Adipocyte (in vitro differentiated cells): Measurements from ENCODE around the gene CEP55.
"Not testable (repeated sequence)": the region's sequence is repeated elsewhere in the genome, so short reads cannot be mapped to it uniquely, and the experiment has no call there.

Experiments
- DNase-seq: peaks from one replicate; pipeline ENCODE4 v3.0.0-alpha.2; 2015; ENCODE audit warnings: low read depth
- H3K27me3 ChIP-seq: replicated peaks from 2 replicates; pipeline ENCODE4 v1.7.0; 2013; ENCODE audit warnings: mild to moderate bottlenecking, low read length, moderate library complexity; ENCODE audit not compliant: control insufficient read depth, insufficient read depth
- H3K36me3 ChIP-seq: 2 replicates; pipeline ENCODE4 v1.7.0; 2013; ENCODE audit warnings: low read length, mild to moderate bottlenecking, moderate library complexity; ENCODE audit not compliant: control insufficient read depth, insufficient read depth, severe bottlenecking
- H3K4me1 ChIP-seq: 2 replicates; pipeline ENCODE4 v1.7.0; 2013; ENCODE audit warnings: mild to moderate bottlenecking, low read length, moderate library complexity; ENCODE audit not compliant: control insufficient read depth, insufficient read depth
- H3K4me3 ChIP-seq: 2 replicates; pipeline ENCODE4 v1.7.0; 2013; ENCODE audit warnings: mild to moderate bottlenecking, low read length, moderate library complexity
- H3K9ac ChIP-seq: 2 replicates; pipeline ENCODE4 v1.7.0; 2013; ENCODE audit warnings: mild to moderate bottlenecking, low read length, moderate library complexity
- H3K9me3 ChIP-seq: 2 replicates; pipeline ENCODE4 v1.7.0; 2013; ENCODE audit warnings: mild to moderate bottlenecking, low read length, moderate library complexity; ENCODE audit not compliant: control insufficient read depth

The CEP55 gene

GRCh38 chr10:93461109-93461806, 35.2 kb upstream of the CEP55 start:
- no peaks in the 10 kb centered on the region for H3K9me3 ChIP-seq
- peak overlapping the region; percentile 44 for H3K9ac ChIP-seq
- H3K4me3 ChIP-seq = peak overlapping the region; percentile 7
- no peak for DNase-seq
- peaks cover 89% of the 10 kb centered on the region for H3K4me1 ChIP-seq
- H3K27me3 ChIP-seq = no peaks in the 10 kb centered on the region
- H3K36me3 ChIP-seq = peaks cover 15% of the 10 kb centered on the region

GRCh38 chr10:93461807-93462178, 34.6 kb upstream of the CEP55 start:
- Histone ChIP-seq H3K4me3 (no peak overlapping the region), H3K9ac (peak overlapping the region; percentile 44), H3K27me3 (no peaks in the 10 kb centered on the region), H3K36me3 (peaks cover 10% of the 10 kb centered on the region), H3K9me3 (no peaks in the 10 kb centered on the region), H3K4me1 (peaks cover 89% of the 10 kb centered on the region)
- DNase-seq = peak; percentile 52

GRCh38 chr10:93462371-93462770, 34.0 kb upstream of the CEP55 start:
- Histone ChIP-seq H3K4me1 (peaks cover 84% of the 10 kb centered on the region), H3K27me3 (no peaks in the 10 kb centered on the region), H3K4me3 (no peak overlapping the region), H3K9me3 (no peaks in the 10 kb centered on the region), H3K9ac (peak overlapping the region; percentile 47), H3K36me3 (peaks cover 4% of the 10 kb centered on the region)
- DNase-seq = no peak

- Histone ChIP-seq H3K9ac (peak overlapping the region; percentile 47), H3K9me3 (no peaks in the 10 kb centered on the region), H3K4me1 (peaks cover 84% of the 10 kb centered on the region), H3K36me3 (peaks cover 5% of the 10 kb centered on the region), H3K4me3 (no peak overlapping the region), H3K27me3 (no peaks in the 10 kb centered on the region)
- DNase-seq = no peak
Measured at GRCh38 chr10:93462881-93463280, 33.5 kb upstream of the CEP55 start.

GRCh38 chr10:93463723-93464476, 32.5 kb upstream of the CEP55 start:
- H3K9ac ChIP-seq = peak overlapping the region; percentile 87
- peaks cover 84% of the 10 kb centered on the region for H3K4me1 ChIP-seq
- DNase-seq = peak; percentile 89
- H3K27me3 ChIP-seq = no peaks in the 10 kb centered on the region
- peak overlapping the region; percentile 65 for H3K4me3 ChIP-seq
- H3K36me3 ChIP-seq = peaks cover 6% of the 10 kb centered on the region
- no peaks in the 10 kb centered on the region for H3K9me3 ChIP-seq

DNA sequence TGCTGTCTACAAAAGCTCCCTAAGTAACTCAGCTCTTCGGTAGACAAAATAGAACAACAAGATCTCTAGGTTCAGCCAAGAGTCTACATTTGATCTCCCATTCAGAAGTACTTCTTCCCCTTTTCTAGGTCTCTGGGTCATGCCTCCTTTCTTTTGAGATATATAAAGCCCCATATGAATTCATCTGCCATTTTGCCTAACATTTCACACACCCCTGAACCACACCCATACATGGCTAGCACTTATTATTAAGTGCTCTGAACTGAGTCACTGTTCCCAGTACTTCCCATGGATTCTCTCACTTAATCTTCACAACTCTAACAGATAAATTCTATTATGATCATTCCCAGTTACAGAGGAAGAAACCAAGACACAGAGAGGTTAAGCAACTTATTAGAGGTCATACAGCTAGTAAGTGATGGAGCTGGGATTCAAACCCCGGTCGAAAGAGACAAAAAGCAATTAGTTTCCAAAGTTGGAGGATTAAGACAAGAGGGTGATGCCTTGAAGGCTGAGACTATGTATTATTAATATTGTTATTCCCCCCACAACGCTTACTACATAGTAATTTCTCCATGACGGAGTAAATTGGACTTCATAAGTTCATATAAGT, 31.5 kb upstream of the CEP55 start:
- Histone ChIP-seq H3K9ac (peak overlapping the region; percentile 87), H3K9me3 (no peaks in the 10 kb centered on the region), H3K4me3 (peak overlapping the region; percentile 65), H3K4me1 (peaks cover 84% of the 10 kb centered on the region), H3K36me3 (peaks cover 12% of the 10 kb centered on the region), H3K27me3 (no peaks in the 10 kb centered on the region)
- no peak for DNase-seq

DNA sequence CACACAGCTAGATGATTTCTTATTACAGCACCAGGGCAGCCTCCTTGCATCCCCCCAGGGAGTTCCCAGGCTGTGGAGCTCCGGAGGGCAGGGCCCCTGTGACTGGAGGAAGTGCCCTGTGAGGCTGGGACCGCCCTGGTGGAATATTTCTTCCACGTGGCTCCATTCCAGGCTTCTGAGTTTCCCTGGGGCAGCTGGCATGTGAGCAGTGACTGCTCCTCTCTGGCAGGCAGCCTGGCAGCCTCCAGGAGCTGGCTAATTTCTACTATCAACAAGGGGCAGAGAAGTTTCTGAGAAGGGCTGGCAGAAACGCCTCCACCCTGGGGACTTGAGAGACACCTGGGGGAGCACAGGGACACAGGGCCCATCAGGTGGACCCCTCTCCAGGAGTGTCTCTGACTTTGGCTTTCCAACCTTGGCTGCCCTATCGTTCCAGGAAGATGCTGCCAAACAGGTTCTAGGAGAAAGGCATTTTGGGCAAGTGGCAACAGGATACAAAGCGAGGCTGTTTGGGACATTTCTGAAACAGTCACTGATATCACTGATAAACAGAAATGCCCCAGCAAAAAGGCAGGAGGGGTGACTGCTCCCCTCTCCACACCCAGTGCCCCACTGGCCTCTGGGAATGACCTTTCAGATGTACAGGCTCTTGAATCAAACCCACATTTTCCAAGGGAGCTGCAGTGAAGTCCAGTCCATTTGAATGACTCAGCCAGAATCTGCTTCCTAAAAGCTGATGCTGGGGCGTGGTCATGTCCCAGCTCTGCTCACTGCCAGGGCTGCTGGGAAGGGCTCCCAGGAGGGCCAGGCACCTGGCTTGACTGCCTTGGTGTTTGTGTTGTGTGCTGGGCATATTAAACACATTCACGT, 30.4 kb upstream of the CEP55 start:
- peak; percentile 96 for DNase-seq
- no peaks in the 10 kb centered on the region for H3K9me3 ChIP-seq
- no peaks in the 10 kb centered on the region for H3K27me3 ChIP-seq
- H3K4me3 ChIP-seq = peak overlapping the region; percentile 10
- peaks cover 9% of the 10 kb centered on the region for H3K36me3 ChIP-seq
- peak overlapping the region; percentile 87 for H3K9ac ChIP-seq
- H3K4me1 ChIP-seq = peaks cover 86% of the 10 kb centered on the region

DNA sequence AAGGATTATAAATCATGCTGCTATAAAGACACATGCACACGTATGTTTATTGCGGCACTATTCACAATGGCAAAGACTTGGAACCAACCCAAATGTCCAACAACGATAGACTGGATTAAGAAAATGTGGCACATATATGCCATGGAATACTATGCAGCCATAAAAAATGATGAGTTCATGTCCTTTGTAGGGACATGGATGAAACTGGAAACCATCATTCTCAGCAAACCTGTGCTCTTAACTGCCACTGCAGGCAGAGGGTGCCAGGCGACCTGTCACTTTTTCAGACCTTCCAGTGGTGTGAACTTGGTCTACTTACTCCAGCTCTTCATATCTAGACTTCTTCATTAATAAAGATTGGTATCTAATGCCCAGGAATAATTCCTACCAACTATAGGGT, 28.8 kb upstream of the CEP55 start:
- not testable (repeated sequence) for DNase-seq, H3K27me3 ChIP-seq, H3K9me3 ChIP-seq
- Histone ChIP-seq H3K36me3 (peaks cover 11% of the 10 kb centered on the region), H3K9ac (peak overlapping the region; percentile 82), H3K4me3 (peak overlapping the region; percentile 59), H3K4me1 (peaks cover 87% of the 10 kb centered on the region)

DNA sequence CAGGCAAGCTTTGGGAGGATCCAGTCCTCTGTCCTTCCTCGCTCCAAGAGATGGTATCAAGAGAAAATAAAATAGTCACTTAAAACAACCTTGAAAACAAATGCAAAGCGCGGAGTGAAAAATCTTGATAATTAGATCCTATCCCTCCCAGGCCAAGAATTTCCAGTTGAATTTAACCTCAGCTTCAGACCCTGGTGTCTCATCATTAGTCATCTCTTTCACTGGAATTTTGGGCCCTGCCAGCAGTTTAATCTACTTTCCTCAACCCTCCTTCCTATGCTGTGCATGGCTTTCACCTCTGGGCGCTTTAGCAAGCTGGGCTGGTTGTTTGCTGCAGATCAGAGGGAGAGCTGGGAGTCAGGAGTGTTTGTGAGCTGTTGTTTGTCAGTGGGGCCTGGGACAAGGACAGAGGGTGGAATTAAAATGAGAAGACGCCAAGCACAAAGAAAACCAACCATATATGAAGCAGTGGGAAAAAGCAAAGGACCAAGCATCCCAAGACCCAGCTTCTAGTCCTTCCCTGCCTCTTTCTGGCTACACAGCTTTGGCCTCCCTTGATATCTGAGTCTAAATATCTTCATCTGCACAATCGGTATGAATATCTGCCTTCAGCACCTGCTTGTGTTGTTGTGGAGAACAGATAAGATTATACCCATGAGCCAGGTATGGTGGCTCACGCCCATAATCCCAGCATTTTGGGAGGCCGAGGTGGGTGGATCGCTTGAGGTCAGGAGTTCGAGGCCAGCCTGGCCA, 27.8 kb upstream of the CEP55 start:
- Histone ChIP-seq H3K36me3 (peaks cover 20% of the 10 kb centered on the region), H3K4me1 (peaks cover 89% of the 10 kb centered on the region), H3K9ac (peak overlapping the region; percentile 82), H3K4me3 (peak overlapping the region; percentile 59), H3K9me3 (no peaks in the 10 kb centered on the region), H3K27me3 (no peaks in the 10 kb centered on the region)
- DNase-seq = peak; percentile 88

DNA sequence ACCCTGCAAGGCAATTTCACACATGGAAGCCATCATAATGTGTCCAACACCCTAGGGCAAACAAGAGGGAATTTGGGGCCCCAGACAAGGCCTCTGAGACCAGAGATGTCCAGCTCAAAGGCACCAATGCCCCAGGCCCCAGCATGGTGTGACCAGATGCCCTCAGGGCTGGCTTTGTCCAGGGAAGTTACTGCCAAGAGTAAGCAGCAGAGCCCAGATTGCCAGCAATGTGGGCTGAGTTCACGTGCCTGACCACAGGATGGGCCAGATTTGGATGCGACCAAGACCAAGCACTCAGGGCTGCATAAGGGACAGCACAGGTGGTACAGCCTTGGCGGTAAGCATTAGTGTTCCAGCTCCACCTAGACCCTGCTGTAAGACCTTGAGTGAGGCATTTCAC, 27.0 kb upstream of the CEP55 start:
- no peaks in the 10 kb centered on the region for H3K27me3 ChIP-seq

More for the DNA sequence above, 27.0 kb upstream of the CEP55 start:
- H3K36me3 ChIP-seq = peaks cover 20% of the 10 kb centered on the region
- H3K4me1 ChIP-seq = peaks cover 89% of the 10 kb centered on the region
- peak overlapping the region; percentile 82 for H3K9ac ChIP-seq
- no peaks in the 10 kb centered on the region for H3K9me3 ChIP-seq
- no peak overlapping the region for H3K4me3 ChIP-seq
- DNase-seq = no peak
